ENCODE results near the gene FBXO47.

The FBXO47 gene, protein sequence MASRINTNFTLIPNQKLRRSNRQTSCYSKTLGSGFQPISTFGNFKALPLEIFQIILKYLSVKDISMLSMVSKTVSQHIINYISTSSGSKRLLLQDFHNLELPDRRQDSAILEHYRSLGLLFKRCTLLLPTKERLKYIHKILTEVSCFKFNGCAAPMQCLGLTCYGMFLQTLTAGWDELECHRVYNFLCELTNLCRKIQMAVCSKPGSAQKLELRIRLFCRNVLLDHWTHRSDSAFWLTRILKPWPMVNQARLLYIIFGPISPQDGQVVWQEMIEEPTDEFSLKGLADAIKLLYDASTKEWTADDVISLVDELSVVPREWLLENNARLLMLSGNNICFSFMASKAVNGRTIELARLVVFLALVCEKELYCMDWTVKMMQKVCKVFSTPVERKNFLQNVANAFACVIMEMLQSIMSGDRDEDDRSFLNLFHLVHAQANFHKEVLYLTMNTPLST

DNA sequence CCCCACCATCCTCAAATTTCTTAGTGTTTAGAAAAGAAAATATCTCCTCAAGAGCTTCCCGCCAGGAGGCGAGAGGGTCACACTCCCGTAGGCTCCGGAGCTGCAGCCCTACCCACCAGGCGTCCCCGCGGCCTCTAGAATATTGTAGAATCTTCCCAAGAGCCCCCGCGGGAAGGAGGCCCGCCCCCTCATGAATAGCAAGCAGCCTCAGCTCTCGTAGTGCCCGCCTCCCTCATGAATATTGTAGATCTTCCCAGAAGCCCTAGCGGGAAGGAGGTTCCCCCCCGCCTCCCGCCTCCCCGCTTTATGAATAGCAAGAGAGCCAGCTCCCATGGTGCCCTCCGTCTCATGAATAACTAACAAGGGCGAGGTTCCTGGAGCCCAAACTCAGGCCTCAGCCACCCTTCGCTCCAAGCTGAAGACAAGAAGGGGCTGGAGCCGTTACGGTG, at the start of gene FBXO47:
TSS of gene FBXO47 (minus strand) at position 114 of the 449 bp plus-strand sequence. CDS start 4,378 bp downstream, outside the sequence.
- DNase-seq: peak; percentile 25 to 46

DNA sequence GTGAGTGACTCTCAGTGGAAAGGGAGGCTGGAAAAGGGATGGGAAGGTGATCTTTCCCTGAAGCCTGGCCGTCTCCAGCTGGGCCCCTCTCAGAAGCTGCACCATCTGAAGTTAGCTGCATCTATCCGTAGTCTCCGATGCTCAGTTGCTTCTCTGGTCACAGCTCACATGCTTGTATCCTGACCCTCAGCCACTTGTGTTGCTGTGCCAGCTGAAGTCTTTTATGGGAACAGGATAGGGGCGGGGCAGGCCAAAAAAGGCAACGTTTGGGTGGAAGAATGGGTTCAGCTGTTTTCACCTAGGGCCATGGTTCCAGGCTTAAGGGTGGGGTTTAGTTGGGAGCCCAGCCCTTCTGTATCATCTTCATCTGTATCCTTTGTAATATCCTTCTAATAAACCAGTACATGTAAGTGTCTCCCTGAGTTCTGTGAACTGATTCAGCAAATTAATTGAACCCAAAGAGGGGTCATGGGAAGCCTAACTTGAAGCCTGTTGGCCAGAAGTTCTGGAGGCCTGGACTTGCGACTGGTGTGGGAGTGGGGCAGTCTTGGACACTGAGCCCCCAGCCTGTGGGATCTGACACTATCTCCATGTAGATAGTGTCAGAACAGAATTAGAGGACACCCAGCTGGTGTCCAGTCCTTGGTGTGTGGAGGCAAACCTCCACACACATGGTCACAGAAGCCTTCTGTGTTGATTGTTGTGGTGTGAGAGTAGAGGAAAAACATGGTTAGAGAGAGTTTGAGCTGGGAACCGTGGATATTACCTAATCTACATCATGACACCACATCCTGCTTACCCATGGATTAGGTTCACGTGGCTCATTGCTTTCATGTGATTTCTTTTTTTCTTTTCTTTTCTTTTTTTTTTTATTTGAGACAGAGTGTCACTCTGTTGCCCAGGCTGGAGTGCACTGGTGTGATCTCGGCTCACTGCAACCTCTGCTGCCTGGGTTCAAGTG, 49.3 kb upstream of the FBXO47 start:
- no peak for DNase-seq

DNA sequence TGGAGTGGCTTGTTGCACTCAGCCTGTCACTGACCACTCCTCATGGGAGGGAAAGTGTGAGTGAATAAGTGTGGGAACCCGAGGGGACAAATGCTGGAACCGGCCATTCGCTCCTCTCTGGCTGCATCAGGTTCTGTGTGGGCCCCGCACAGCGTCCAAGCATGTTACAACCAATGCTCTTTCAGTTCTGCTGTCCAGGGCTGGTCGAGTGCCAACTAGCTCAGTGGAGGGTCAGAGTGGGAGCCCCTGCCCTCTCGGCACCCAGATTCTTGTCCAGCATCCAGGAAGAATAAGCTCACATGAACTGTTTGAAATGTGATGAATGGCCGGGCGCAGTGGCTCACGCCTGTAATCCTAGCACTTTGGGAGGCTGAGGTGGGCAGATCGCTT, 48.3 kb upstream of the FBXO47 start:
- no peak for DNase-seq

DNA sequence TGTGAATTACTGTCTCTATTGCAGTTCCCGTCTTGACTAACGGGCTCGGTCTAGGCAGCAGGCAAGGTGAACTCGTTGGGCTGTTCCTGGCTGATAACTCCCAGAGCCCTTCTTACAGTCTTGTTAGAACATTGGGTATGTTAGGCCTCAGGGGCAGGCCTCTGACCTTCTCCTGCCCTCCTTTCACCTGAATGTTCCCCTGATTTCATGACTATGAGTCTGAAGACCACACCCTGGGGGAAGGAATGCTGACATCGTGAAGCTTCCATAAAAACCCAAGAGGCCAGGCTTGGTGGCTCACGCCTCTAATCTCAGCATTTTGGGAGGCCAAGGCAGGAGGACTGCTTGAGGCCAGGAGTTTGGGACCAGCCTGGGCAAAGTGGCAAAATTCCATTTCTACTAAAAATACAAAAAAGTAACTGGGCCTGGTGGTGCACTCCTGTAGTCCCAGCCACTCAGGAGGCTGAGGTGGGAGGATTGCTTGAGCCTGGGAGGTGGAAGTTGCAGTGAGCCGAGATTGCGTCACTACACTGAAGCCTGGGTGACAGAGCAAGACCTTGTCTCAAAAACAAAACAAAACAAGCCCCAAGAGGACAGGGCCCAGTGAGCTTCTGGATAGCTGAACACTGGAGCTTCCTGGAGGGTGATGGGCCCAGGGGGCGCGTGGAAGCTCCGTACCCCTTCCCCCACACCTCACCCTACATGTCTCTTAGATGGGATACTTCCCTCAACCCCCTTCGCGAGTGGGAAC, 47.8 kb upstream of the FBXO47 start:
- DNase-seq: no peak

DNA sequence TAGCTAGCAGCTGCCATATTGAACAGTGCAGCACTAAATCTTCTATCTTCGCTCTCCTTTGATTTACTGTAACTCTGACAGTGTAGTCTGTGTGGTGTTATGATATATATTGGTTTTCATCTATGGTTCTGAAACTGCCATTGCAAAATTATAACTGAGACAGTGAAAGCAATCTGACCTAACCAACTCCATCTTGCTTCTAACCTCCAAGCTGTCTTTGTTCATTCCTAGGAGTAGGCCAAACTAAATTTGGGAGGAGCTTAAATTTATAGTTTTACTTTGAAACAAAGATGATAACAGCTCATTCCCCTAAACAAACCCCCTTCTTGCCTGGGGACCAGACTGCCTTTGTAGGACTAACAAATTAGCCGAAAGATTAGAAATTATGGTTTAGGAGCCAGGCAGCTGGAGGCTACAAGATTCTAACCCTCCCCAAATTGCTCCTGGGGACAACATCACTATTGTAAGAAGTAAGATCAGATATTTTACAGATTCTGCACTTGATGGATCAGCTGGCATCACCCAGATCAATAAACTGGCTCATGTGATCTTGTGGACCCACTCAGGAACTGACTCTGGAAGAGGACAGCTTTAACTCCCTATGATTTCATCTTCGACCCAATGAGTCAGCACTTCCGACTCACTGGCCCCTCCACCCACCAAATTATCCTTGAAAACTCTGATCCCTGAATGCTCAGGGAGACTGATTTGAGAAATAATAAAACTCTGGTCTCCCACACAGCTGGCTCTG, 47.0 kb upstream of the FBXO47 start:
- DNase-seq: no peak

DNA sequence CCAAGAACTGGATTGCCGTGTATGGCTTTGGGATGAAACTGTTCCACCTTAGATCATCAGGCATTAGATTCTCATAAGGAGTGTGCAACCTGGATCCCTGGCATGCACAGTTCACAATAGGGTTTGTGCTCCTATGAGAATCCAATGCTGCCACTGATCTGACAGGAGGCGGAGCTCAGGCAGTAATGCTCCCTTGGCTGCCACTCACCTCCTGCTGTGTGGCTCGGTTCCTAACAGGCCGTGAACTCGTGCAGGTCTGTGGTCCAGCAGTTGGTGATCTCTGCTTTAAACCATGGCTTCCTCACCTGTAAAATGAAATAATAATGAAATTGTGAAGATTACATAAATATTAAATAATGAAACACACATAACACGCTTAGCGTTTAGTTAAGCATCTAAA, 45.5 kb upstream of the FBXO47 start:
- no peak for DNase-seq

DNA sequence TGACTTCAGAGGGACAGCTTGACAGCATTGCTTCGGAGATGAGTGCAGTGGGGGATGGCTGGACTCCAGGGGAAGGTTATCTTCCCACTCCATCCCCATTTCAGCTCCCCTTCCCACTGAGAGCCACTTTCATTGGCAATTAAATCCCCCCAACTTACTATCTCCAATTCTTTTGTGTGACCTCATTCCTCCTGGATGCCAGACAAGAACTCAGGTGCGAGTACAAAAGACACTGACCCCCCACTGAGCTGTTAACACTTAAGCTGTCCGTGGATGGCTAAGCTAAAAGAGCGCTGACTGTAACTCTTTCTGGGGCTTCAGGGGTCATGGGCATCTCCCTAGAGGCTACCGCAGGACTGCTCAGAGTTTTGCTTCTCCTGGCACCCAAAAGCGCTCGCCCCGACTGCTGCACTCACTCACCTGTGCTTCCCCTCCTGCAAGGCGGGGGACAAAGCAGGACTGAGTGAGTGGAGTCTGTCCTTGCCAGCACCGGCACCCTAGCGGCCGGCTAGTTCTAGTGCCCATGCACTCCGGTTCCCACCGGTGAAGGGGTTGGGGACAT, 44.8 kb upstream of the FBXO47 start:
- no peak for DNase-seq

DNA sequence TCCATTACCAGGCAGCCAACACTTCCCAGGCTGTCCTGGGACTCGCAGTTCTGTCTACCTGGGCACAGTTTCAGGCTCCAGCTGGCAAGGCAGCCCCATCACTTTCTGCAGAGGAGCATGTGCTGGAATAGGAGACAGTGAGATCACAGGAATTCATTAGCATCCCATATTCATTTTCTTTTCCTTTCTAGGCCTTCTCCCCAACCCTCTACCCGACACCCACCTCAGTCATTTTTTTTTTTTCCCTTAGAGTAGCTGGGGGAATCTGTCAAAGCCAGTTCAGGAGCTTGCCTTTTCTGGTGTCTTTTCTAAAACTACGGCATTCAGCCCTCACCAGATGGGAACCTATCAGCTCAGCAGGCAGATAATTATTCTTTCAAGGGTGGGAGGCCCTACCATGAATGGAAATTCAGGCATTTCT, 42.4 kb upstream of the FBXO47 start:
- no peak for DNase-seq

DNA sequence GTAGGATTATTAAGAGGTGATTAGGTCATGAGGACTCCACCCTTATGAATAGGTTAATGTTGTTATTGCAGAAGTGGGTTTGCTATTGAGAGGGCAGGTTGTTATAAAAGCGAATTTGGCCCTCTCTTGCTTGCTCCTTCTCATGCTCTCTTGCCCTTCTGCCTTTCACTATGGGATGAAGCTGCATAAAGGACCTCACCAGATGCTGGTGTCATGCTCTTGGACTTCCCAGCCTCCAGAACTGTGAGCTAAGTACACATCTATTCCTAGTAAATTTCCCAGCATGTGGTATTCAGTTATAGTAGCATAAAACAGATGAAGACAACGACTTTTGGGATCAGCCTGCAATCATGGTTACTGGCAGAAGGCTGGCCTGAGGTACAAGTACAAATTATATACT, 41.4 kb upstream of the FBXO47 start:
- no peak for DNase-seq

DNA sequence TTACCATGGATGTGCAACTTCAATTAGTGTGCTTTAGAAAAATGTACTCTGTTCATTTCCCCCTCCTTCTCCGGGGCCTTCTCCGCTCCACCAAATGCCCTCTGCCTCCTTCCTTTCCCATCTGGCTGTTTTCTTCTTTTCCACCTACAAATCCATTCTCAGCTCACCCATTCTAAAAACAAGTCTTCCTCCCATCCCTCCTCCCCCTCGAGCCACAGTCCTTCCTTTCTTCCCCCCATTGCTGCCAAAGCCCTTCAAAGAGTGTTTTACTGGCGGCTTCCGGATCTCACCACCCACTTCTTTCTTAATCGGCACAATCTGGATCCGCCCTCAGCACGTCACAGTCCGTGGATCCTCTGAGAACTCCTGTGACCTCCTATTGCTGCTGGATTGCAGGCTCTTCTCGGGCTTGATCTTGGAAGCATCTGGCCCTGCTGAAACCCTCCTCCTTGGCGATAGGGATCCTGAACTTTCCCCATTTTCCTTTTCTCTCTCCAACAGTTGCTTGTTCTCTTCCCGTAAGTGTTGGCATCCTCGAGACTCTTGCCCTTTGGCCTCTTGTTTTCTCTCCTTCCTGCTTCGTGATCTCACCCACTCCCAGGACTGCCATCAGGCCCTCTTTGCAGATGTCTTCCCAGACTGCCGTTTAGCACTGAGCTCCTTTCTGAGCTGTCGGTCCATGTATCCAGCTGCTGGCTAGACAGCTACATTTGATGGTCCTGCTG, 36.0 kb upstream of the FBXO47 start:
- DNase-seq: no peak

DNA sequence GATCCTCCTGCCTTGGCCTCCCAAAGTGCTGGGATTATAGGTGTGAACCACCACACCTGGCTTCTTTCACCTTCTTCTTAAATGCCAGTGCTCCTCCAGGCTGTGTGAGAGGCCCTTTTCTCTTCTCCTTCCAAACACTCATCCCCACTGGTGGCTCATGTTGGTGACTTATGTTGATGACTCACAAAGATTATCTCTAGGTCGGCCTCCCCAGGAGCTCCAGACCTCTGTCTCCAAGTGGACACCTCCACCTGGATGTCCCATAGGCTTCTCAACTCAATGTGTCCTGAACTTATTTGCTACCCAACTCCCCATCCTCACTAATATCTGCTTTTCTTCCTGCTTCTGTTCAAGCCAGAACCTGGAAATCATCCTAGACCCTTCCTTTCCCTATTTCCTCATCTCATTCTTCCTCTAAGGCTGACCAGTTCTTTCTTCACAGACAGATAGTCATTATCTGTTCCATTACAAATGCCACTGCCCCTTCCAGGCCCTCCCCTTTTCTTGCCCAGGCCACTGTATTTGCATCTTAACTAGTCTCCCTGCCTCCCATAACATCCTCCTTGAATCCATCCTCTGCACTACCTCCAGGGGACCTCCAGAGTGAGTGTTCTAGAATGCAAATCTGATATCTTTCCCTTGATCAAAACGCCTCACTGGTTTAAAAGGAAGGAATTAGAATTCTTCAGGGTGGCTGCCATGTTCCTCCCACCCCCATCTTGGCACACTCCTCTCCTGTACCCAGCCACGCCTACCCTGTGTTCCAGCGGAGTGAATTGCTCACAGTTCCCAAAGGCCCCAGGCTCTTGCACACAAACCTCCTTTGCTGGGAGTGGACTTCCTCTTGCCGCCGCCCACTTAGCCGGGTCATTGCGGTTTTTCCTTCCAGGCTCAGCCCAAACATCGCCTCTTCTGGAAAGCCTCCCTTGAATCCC, 34.8 kb upstream of the FBXO47 start:
- no peak for DNase-seq

DNA sequence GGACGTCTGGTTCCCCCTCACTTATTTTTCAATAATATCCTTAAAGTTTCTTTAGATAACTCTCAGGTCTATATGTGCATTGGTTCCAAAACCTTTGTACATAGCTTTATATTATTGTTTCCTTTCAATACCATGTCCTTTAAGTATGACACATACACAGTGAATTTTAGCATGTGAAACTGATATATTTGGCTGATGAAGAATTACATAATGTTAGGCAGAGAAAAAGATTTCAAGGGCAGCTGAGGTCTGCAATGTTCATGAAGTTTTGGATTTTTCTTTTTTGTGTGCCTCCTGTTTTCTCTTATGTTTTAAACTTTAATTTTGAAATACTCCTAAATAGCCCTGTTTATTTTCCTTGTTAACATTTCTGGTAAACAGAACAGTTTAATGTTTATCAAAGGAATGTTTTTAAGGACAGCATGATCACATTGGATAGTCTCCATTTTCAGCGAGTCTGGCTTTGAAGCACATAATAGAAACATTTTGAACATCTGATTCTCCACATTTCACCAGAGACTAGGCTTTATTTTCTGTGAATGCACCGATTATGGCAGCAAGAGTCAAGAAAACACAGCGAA, 32.9 kb upstream of the FBXO47 start:
- no peak for DNase-seq

DNA sequence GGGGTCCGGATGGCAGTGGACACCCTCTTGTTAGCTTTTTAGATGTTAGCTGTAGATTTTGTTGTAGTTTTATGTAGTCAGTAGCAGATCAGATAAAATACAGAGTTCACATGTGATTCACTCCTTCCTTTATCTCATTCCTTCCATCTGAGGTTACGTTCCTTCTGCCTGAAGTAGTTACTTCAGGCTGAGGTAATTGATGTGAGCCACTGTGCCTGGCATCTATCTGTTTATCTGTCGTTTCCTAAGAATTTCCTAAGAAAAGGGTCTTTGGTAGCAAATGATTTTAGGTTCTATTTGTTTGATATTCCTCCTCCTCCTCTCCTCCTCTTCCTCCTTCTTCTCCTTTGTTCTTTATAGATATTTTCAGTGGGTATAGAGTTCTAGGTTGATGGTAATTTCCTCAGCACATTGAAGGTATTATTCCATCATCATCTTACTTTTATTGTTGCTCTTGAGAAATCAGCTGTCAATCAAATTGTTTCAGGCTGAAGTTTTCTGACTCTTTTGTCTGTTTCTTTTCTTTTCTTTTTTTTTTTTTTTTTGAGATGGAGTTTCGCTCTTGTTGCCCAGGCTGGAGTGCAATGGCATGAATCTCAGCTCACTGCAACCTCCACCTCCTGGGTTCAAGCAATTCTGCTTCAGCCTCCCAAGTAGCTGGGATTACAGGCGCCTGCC, 29.6 kb upstream of the FBXO47 start:
- no peak for DNase-seq

DNA sequence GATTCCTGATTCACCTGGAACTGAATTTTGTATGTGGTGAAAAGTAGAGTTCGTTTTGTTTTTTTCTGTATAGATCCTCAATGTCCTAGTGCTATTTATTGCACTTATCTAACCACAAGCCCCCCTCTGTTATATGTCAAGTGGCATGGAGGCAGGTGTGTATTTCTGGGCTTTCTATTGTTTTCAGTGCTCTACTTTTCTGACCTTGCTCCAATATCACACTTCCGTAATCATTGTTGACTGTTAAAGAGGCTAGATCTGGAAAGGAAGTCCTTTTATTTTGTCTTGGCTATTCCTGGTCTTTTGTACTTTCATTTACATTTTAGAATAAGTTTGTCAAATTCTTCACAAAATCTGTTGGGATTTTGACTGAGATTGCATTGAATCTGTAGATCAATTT, 26.8 kb upstream of the FBXO47 start:
- no peak for DNase-seq

DNA sequence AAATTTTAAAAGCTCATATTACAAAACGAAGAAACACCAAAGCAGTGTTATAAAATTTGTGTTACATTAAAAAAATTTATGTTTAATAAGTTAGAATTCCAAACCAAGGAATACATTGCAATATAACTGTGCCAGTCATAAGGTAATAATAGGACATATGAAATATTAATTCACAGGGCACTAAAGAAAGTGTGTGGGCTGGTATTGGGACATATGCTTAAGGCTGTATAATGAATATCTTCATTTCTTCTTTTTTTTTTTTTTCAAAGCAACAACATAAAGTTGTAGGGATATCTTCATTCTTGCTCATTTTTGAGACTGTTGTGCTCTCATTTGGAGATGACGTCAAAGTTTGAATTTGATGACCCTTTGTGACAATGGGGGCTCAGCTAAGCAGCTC, 17.5 kb upstream of the FBXO47 start:
- DNase-seq: no peak

DNA sequence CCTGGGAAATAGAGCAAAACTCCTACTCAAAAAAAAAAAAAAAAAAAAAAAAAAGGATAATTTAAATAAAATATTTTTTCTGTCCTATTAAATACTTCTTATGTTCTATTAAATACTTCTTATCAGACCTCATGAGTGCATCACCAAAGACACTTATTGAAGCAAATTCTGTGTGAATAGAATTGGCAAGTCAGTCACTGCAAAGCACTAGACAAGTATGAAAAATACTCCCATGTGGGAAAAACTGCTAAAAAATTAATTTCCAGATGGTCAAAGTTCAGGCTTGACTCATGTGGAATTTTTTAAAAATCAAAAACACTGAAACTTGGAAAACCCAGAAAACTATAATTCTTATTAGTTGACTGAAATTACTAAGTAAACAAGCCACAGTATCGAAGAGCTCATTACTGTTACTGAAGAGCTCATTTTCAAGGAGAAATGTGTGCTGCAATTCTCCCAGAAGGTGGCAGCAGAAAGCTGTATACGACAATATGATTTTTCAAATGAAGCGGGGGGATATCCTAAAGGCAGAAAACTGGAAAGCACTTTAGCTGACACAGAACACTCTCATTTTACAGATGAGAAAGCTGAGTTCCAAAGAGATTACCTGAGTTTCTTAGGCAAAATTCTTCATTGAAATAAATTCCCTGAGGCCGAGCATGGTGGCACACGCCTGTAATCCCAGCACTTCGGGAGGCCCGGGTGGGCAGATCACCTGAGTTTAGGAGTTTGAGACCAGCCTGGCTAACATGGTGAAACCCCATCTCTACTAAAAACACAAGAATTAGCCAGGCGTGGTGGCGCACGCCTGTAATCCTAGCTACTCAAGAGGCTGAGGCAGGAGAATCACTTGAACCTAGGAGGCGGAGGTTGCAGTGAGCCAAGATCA, 15.9 kb upstream of the FBXO47 start:
- DNase-seq: peak; percentile 77 to 85

DNA sequence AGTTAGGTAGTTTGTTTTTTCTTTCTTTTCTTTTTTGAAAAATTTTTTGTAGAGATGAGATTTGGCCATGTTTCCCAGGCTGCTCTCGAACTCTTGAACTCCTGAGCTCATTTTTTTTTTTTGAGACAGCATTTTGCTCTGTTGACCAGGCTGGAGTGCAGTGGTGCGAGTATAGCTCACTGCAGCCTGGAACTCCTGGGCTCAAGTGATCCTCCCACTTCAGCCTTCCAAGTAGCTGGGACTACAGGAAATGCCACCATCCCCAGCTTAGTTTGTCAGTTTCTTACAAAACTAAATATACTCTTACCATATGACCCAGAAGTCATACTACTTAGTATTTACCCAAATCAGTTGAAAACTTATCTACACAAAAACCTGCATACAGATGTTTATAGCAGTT, 14.4 kb upstream of the FBXO47 start:
- DNase-seq: no peak

Measured in NCI-H2081 (cell line).